Neural cell (in vitro differentiated cells): ENCODE data around the gene ITGB2. TPM values are rescaled to one million over a fixed set of nuclear protein-coding genes. Genes with fewer than 3 reads are reported as not detected.

Experiments
- H2AFZ ChIP-seq: fragments of 200-600, 300-800 bp; sonication (generic), shearing (Covaris generic); 2 replicates; pipeline ENCODE4 v1.6.0; 2014; ENCODE audit warnings: low read depth, mild to moderate bottlenecking, antibody characterized with exemption, low read length, moderate library complexity
- H3F3A ChIP-seq: fragments of 200-600 bp; shearing (Covaris generic); 2 replicates; pipeline ENCODE4 v1.6.1; 2016; ENCODE audit warnings: mild to moderate bottlenecking, moderate library complexity, mixed read lengths, antibody characterized with exemption, low read length; ENCODE audit not compliant: insufficient read depth, poor library complexity, severe bottlenecking
- H3K27ac ChIP-seq: fragments of 200-600, 300-800 bp; sonication (generic), shearing (Covaris generic); 2 replicates; pipeline ENCODE4 v1.5.1; 2014; ENCODE audit warnings: mild to moderate bottlenecking, low read length, moderate library complexity
- H3K27me3 ChIP-seq: fragments of 300-800, 200-600 bp; sonication (generic), shearing (Covaris generic); 2 replicates; pipeline ENCODE4 v1.6.0; 2014; ENCODE audit warnings: mild to moderate bottlenecking, low read depth, low read length, moderate library complexity; ENCODE audit not compliant: insufficient read depth
- H3K36me3 ChIP-seq: fragments of 300-800, 200-600 bp; sonication (generic), shearing (Covaris generic); 2 replicates; pipeline ENCODE4 v1.5.1; 2014; ENCODE audit warnings: mild to moderate bottlenecking, antibody characterized with exemption, low read length, moderate library complexity; ENCODE audit not compliant: insufficient read depth
- H3K4me2 ChIP-seq: fragments of 300-800, 200-600 bp; sonication (generic), shearing (Covaris generic); 2 replicates; pipeline ENCODE4 v1.6.0; 2014; ENCODE audit warnings: mild to moderate bottlenecking, low read length
- H3K4me3 ChIP-seq: fragments of 300-800, 200-600 bp; sonication (generic), shearing (Covaris generic); 2 replicates; pipeline ENCODE4 v1.5.1; 2014; ENCODE audit warnings: mild to moderate bottlenecking, low read length, moderate library complexity
- H3K79me2 ChIP-seq: fragments of 200-600 bp; shearing (Covaris generic); replicated peaks from 2 replicates; pipeline ENCODE4 v1.6.0; 2014; ENCODE audit warnings: mild to moderate bottlenecking, low read length, moderate library complexity; ENCODE audit not compliant: insufficient read depth
- H3K9ac ChIP-seq: fragments of 300-800, 200-600 bp; sonication (generic), shearing (Covaris generic); 2 replicates; pipeline ENCODE4 v1.6.1; 2016; ENCODE audit warnings: mild to moderate bottlenecking, low read length, mixed read lengths
- H3K9me2 ChIP-seq: fragments of 200-600 bp; shearing (Covaris generic); 2 replicates; pipeline ENCODE4 v1.6.1; 2016; ENCODE audit warnings: mild to moderate bottlenecking, low read length, mixed read lengths; ENCODE audit not compliant: insufficient read depth
- H3K9me3 ChIP-seq: fragments of 200-600, 300-800 bp; sonication (generic), shearing (Covaris generic); 2 replicates; pipeline ENCODE4 v1.6.1; 2016; ENCODE audit warnings: mild to moderate bottlenecking, mixed run types, low read length, moderate library complexity, mixed read lengths
- H4K20me1 ChIP-seq: fragments of 200-600 bp; shearing (Covaris generic); 2 replicates; pipeline ENCODE4 v1.6.1; 2016; ENCODE audit warnings: mild to moderate bottlenecking, mixed run types; ENCODE audit not compliant: insufficient read depth
- EP300 ChIP-seq: fragments of 450-650 bp; conservative IDR thresholded peaks from 2 replicates; pipeline ENCODE4 v1.6.1; 2014; ENCODE audit warnings: antibody characterized with exemption, mild to moderate bottlenecking, moderate library complexity; ENCODE audit not compliant: poor library complexity, severe bottlenecking
- EZH2 ChIP-seq: fragments of 200-600, 300-800 bp; shearing (Covaris generic), sonication (generic); IDR thresholded peaks from 2 replicates; pipeline ENCODE4 v1.6.1; 2014; ENCODE audit warnings: antibody characterized with exemption, low read length, borderline replicate concordance, mild to moderate bottlenecking; ENCODE audit not compliant: insufficient read depth, poor library complexity, severe bottlenecking
- MXI1 ChIP-seq: fragments of 450-650 bp; conservative IDR thresholded peaks from 2 replicates; pipeline ENCODE4 v1.6.1; 2014; ENCODE audit warnings: antibody characterized with exemption, mild to moderate bottlenecking; ENCODE audit not compliant: poor library complexity, severe bottlenecking
- POLR2AphosphoS5 ChIP-seq: IDR thresholded peaks from 2 replicates; pipeline ENCODE4 v1.6.1; 2012
- RAD21 ChIP-seq: fragments of 450-650 bp; conservative IDR thresholded peaks from 2 replicates; pipeline ENCODE4 v1.6.1; 2014; ENCODE audit warnings: antibody characterized with exemption, mild to moderate bottlenecking, moderate library complexity
- REST ChIP-seq: IDR thresholded peaks from 2 replicates; pipeline ENCODE4 v1.6.1; 2012; ENCODE audit warnings: borderline replicate concordance
- SMC3 ChIP-seq: fragments of 450-650 bp; conservative IDR thresholded peaks from 2 replicates; pipeline ENCODE4 v1.6.1; 2014; ENCODE audit warnings: antibody characterized with exemption, mild to moderate bottlenecking, moderate library complexity; ENCODE audit not compliant: poor library complexity
- TAF1 ChIP-seq: IDR thresholded peaks from 2 replicates; pipeline ENCODE4 v1.6.1; 2012; ENCODE audit warnings: low read depth
- polyA plus RNA-seq: library from polyadenylated mRNA; depleted of rRNA; stranded (reverse); fragments of >200 nt; gene quantifications from 2 replicates; pipeline ENCODE4 v1.2.3, GENCODE V29; 2014
- TF ChIP-seq, protein P1 (sequence below): fragments of 450-650 bp; IDR thresholded peaks from 2 replicates; pipeline ENCODE4 v1.5.1; 2014; ENCODE audit warnings: antibody characterized with exemption, mild to moderate bottlenecking, moderate library complexity; ENCODE audit not compliant: poor library complexity, severe bottlenecking

ITGB2 gene
- polyA plus RNA-seq, 1 donor from 2014 or later = not detected

GRCh38 chr21:44916965-44917364 lies 3.7 kb downstream of the ITGB2 start:
- no peak for TF ChIP-seq POLR2AphosphoS5
- no peak for TF ChIP-seq RAD21
- no peak for TF ChIP-seq EZH2
- TF ChIP-seq, protein P1, sequence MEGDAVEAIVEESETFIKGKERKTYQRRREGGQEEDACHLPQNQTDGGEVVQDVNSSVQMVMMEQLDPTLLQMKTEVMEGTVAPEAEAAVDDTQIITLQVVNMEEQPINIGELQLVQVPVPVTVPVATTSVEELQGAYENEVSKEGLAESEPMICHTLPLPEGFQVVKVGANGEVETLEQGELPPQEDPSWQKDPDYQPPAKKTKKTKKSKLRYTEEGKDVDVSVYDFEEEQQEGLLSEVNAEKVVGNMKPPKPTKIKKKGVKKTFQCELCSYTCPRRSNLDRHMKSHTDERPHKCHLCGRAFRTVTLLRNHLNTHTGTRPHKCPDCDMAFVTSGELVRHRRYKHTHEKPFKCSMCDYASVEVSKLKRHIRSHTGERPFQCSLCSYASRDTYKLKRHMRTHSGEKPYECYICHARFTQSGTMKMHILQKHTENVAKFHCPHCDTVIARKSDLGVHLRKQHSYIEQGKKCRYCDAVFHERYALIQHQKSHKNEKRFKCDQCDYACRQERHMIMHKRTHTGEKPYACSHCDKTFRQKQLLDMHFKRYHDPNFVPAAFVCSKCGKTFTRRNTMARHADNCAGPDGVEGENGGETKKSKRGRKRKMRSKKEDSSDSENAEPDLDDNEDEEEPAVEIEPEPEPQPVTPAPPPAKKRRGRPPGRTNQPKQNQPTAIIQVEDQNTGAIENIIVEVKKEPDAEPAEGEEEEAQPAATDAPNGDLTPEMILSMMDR = no peak
- TF ChIP-seq REST = no peak
- TF ChIP-seq TAF1 = no peak
- TF ChIP-seq EP300 = no peak
- no peak for TF ChIP-seq SMC3
- no peak for TF ChIP-seq MXI1
- Histone ChIP-seq H3F3A (no peaks in the 10 kb centered on the region), H3K9me3 (no peaks in the 10 kb centered on the region), H3K36me3 (no peaks in the 10 kb centered on the region), H3K27ac (no peak overlapping the region), H4K20me1 (no peaks in the 10 kb centered on the region), H2AFZ (no peak overlapping the region), H3K27me3 (peaks cover 50% of the 10 kb centered on the region), H3K79me2 (no peaks in the 10 kb centered on the region), H3K4me3 (no peak overlapping the region), H3K9me2 (no peaks in the 10 kb centered on the region), H3K9ac (no peak overlapping the region), H3K4me2 (no peak overlapping the region)

DNA sequence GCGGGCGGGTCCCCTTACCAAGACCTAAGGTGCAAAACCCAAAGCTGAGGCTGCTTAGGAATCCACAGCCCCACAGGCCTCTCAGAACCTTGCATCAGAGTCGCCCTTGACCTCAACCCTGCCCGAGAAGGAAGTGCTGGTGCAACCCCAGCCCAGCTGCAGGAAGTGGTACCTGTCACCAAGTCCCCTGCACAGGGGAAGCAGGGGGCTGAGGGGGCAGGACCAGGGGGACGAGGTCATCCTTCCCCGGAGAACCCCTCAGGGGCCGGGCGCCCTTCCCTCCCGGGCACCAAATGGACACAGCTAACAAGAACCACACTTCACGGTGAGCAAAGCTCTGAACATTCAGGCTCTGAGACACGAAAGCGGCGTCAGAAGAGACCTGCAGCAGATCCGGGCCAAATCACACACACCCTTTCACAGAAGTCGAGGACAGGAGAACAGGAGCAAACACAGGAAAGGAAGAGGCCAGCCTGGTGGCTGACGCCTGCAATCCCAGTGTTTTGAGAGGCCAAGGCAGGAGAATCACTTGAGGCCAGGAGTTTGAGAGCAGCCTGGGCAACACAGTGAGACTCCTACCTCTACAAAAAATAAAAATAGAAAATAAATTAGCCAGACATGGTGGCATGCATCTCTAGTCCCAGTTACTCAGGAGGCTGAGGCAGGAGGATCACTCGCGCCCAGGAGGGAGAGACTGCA lies 6.4 kb downstream of the ITGB2 start:
- H3K9me2 ChIP-seq = no peaks in the 10 kb centered on the region
- no peak overlapping the region for H2AFZ ChIP-seq
- H3K79me2 ChIP-seq = no peaks in the 10 kb centered on the region
- no peaks in the 10 kb centered on the region for H3K9me3 ChIP-seq
- no peak overlapping the region for H3K9ac ChIP-seq
- no peaks in the 10 kb centered on the region for H3F3A ChIP-seq
- no peaks in the 10 kb centered on the region for H4K20me1 ChIP-seq
- H3K27ac ChIP-seq = no peak overlapping the region
- H3K27me3 ChIP-seq = peaks cover 23% of the 10 kb centered on the region
- no peaks in the 10 kb centered on the region for H3K36me3 ChIP-seq
- TF ChIP-seq REST = no peak
- no peak for TF ChIP-seq TAF1
- TF ChIP-seq MXI1 = no peak
- no peak for TF ChIP-seq POLR2AphosphoS5
- no peak for TF ChIP-seq EP300
- TF ChIP-seq, protein P1 = no peak
- TF ChIP-seq SMC3 = no peak
- no peak for TF ChIP-seq RAD21
- no peak for TF ChIP-seq EZH2
- no peak overlapping the region for H3K4me2 ChIP-seq
- H3K4me3 ChIP-seq = no peak overlapping the region
